ENCODE measurements around the gene TCL1A.

The TCL1A gene

GRCh38 chr14:95695913-95696312 is 18.0 kb downstream of the TCL1A start:
- TF ChIP-seq TAF1 (IDR thresholded peaks at IDR 0.05; ENCODE audit: borderline replicate concordance, insufficient read depth, low read length), result no peak
- no peak for TF ChIP-seq POLR2AphosphoS5 (IDR thresholded peaks at IDR 0.05; ENCODE audit: low read depth, low read length)
- TF ChIP-seq FOXP2 (optimal IDR thresholded peaks at IDR 0.05; ENCODE audit: borderline replicate concordance, extremely low read depth, extremely low read length, insufficient read depth), result no peak
- no peak for TF ChIP-seq REST (IDR thresholded peaks at IDR 0.05; ENCODE audit: insufficient read depth in 1 of 2, low read depth in 2 of 2, low read length in 2 of 2)
- TF ChIP-seq SIN3A (IDR thresholded peaks at IDR 0.05; ENCODE audit: borderline replicate concordance, insufficient read depth, low read length), result no peak

GRCh38 chr14:95695051-95695450 is 18.9 kb downstream of the TCL1A start:
- TF ChIP-seq TAF1 (IDR thresholded peaks at IDR 0.05; ENCODE audit: borderline replicate concordance, insufficient read depth, low read length), result no peak
- TF ChIP-seq SIN3A (IDR thresholded peaks at IDR 0.05; ENCODE audit: borderline replicate concordance, insufficient read depth, low read length), result no peak
- no peak for TF ChIP-seq POLR2AphosphoS5 (IDR thresholded peaks at IDR 0.05; ENCODE audit: low read depth, low read length)
- no peak for TF ChIP-seq REST (IDR thresholded peaks at IDR 0.05; ENCODE audit: insufficient read depth in 1 of 2, low read depth in 2 of 2, low read length in 2 of 2)
- TF ChIP-seq FOXP2 (optimal IDR thresholded peaks at IDR 0.05; ENCODE audit: borderline replicate concordance, extremely low read depth, extremely low read length, insufficient read depth), result no peak

GRCh38 chr14:95692109-95692508 is 21.8 kb downstream of the TCL1A start:
- TF ChIP-seq REST (IDR thresholded peaks at IDR 0.05; ENCODE audit: insufficient read depth in 1 of 2, low read depth in 2 of 2, low read length in 2 of 2) (no peak), FOXP2 (optimal IDR thresholded peaks at IDR 0.05; ENCODE audit: borderline replicate concordance, extremely low read depth, extremely low read length, insufficient read depth) (no peak), SIN3A (IDR thresholded peaks at IDR 0.05; ENCODE audit: borderline replicate concordance, insufficient read depth, low read length) (no peak), POLR2AphosphoS5 (IDR thresholded peaks at IDR 0.05; ENCODE audit: low read depth, low read length) (no peak), TAF1 (IDR thresholded peaks at IDR 0.05; ENCODE audit: borderline replicate concordance, insufficient read depth, low read length) (no peak)

GRCh38 chr14:95691591-95691990 is 22.3 kb downstream of the TCL1A start:
- no peak for TF ChIP-seq FOXP2 (optimal IDR thresholded peaks at IDR 0.05; ENCODE audit: borderline replicate concordance, extremely low read depth, extremely low read length, insufficient read depth)
- TF ChIP-seq TAF1 (IDR thresholded peaks at IDR 0.05; ENCODE audit: borderline replicate concordance, insufficient read depth, low read length), result no peak
- no peak for TF ChIP-seq REST (IDR thresholded peaks at IDR 0.05; ENCODE audit: insufficient read depth in 1 of 2, low read depth in 2 of 2, low read length in 2 of 2)
- TF ChIP-seq POLR2AphosphoS5 (IDR thresholded peaks at IDR 0.05; ENCODE audit: low read depth, low read length), result no peak
- no peak for TF ChIP-seq SIN3A (IDR thresholded peaks at IDR 0.05; ENCODE audit: borderline replicate concordance, insufficient read depth, low read length)

GRCh38 chr14:95690815-95691214 is 23.1 kb downstream of the TCL1A start:
- TF ChIP-seq TAF1 (IDR thresholded peaks at IDR 0.05; ENCODE audit: borderline replicate concordance, insufficient read depth, low read length), result no peak
- no peak for TF ChIP-seq SIN3A (IDR thresholded peaks at IDR 0.05; ENCODE audit: borderline replicate concordance, insufficient read depth, low read length)
- no peak for TF ChIP-seq FOXP2 (optimal IDR thresholded peaks at IDR 0.05; ENCODE audit: borderline replicate concordance, extremely low read depth, extremely low read length, insufficient read depth)
- TF ChIP-seq POLR2AphosphoS5 (IDR thresholded peaks at IDR 0.05; ENCODE audit: low read depth, low read length), result no peak
- TF ChIP-seq REST (IDR thresholded peaks at IDR 0.05; ENCODE audit: insufficient read depth in 1 of 2, low read depth in 2 of 2, low read length in 2 of 2), result no peak

All from PFSK-1 (cell line).